Measurements from ENCODE around the gene DLGAP1. TPM values are rescaled to one million over a fixed set of nuclear protein-coding genes. Genes with fewer than 3 reads are reported as not detected.
"Not testable (repeated sequence)": the region's sequence is repeated elsewhere in the genome, so short reads cannot be mapped to it uniquely, and the experiment has no call there.

DLGAP1 gene
- total and polyA plus RNA-seq, 10 of the 15 experiments (the other 5 are each of a cell fraction or from before 2014, with no cell fraction given) = 0.23 to 27.6 (median 1.9) TPM

GRCh38 chr18:3607309-3608098, 847.6 kb downstream of the DLGAP1 start (continued):
- TF ChIP-seq SIN3A (IDR thresholded peaks at IDR 0.05; ENCODE audit: low read depth, low read length) (no peak), E4F1 (IDR thresholded peaks at IDR 0.05; ENCODE audit: borderline replicate concordance, partially characterized antibody) (no peak), SIX5 (IDR thresholded peaks at IDR 0.05; ENCODE audit: low read depth, low read length, severe bottlenecking) (no peak), PBX3 (IDR thresholded peaks at IDR 0.05; ENCODE audit: insufficient replicate concordance, low read depth, low read length) (no peak), ZNF207 (IDR thresholded peaks at IDR 0.05; ENCODE audit: borderline replicate concordance) (no peak), NFYB (IDR thresholded peaks at IDR 0.05; ENCODE audit: insufficient read depth, low read depth, low read length) (no peak), POU2F2 (IDR thresholded peaks at IDR 0.05; ENCODE audit: borderline replicate concordance, low read depth, low read length) (no peak), ZNF274 (IDR thresholded peaks at IDR 0.05; ENCODE audit: insufficient read depth, insufficient read length) (no peak), SUZ12 (IDR thresholded peaks at IDR 0.05; ENCODE audit: unreplicated experiment) (no peak), BCL11A (IDR thresholded peaks at IDR 0.05; ENCODE audit: low read depth, low read length) (no peak), RELB (IDR thresholded peaks at IDR 0.05; ENCODE audit: low read depth) (no peak)

- ATAC-seq; H3K4me2 ChIP-seq (ENCODE audit: control insufficient read depth, insufficient read depth); BruUV-seq (replicated peaks); H3K9ac ChIP-seq (ENCODE audit: control insufficient read depth, insufficient read depth, low read length); H3K4me3 ChIP-seq; H3K9me3 ChIP-seq (replicated peaks; ENCODE audit: control insufficient read depth, insufficient read depth, low read length); in situ Hi-C loops (cut with MboI); H4K20me1 ChIP-seq (ENCODE audit: control insufficient read depth, insufficient read depth); H3K27me3 ChIP-seq (replicated peaks in 1 of 2; ENCODE audit: control insufficient read depth in 2 of 2, insufficient read depth in 2 of 2, low read length in 1 of 2); H3K79me2 ChIP-seq (ENCODE audit: control insufficient read depth, insufficient read depth, low read length); POLR2A ChIA-PET; H2AFZ ChIP-seq (ENCODE audit: control insufficient read depth, low read depth, low read length); FAIRE-seq; H3K27ac ChIP-seq (ENCODE audit: control insufficient read depth, insufficient read depth); H3K36me3 ChIP-seq (ENCODE audit: control insufficient read depth in 2 of 2, insufficient read depth in 2 of 2, low read length in 1 of 2); DNase-seq (ENCODE audit: low read depth, low spot score): not testable (repeated sequence)
- CTCF ChIA-PET = interaction anchor here (2.4 to 4.9 kb wide), 2 partner anchors 11 to 59 kb away, joined by 10 to 44 read pairs; no protein-coding TSS in a partner anchor
- RAD21 ChIA-PET (ENCODE audit: unreplicated experiment) = interaction anchor here (1.4 to 2.0 kb wide), 2 partner anchors 60 to 328 kb away, joined by 5 to 7 read pairs; no protein-coding TSS in a partner anchor
- peaks cover 25% of the 10 kb centered on the region for H3K4me1 ChIP-seq (ENCODE audit: control insufficient read depth, insufficient read depth, low read length)
- intact Hi-C loops (cut with micrococcal nuclease; ENCODE audit: unreplicated experiment) = loop anchor here (10.0 kb wide), 1 partner anchor 432 kb away; no protein-coding TSS in a partner anchor
- SMC1A ChIA-PET (ENCODE audit: uncharacterized antibody, unreplicated experiment) = interaction anchor here (0.7 to 4.5 kb wide), 5 partner anchors 9 to 59 kb away, joined by 3 to 36 read pairs (median 5); no protein-coding TSS in a partner anchor
- WGBS (ENCODE audit: insufficient coverage, insufficient replicate concordance, low lambda C conversion rate, missing lambda C conversion rate) = 86% methylated on average over 10 of the region's 10 CpGs
Observed at GRCh38 chr18:3606863-3607262, 848.2 kb downstream of the DLGAP1 start.
